GM21723 (cell line): ENCODE measurements around the gene MKNK1.

ENCODE experiments used
- ATAC-seq: cut with Tn5 transposase; IDR thresholded peaks from one replicate; pipeline ENCODE4 v1.9.1; 2021; ENCODE audit warnings: mild to moderate bottlenecking, moderate library complexity; ENCODE audit not compliant: unreplicated experiment

The MKNK1 gene

DNA sequence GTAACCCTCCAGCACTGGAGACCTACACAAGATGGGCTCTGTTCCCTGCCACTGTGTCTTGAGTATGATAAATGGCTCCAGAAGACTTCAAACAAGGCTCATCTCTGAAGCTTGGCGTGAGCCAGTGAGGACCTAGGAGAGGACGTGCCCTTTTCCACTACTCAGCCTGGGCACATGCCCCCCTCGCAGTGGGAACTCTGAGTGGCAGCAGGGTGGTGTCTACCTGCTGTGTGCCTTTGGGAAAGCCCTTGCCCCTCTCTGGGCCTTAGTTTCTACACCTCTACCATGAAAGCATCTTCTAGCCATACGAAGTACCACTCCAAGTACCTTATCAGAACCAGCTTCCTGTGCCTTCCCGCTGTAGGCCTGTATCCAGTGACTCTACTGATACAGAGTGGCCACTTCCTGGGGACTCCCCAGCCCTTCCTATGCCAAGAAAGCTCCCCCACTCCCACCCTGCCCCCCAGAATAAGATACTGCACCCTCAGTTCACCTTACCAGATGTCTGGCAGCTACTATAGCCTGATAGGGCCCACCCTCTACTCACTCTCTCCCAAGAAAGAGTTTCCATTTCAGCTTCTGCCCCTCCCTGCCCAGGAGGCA, 15.7 kb upstream of the MKNK1 start:
- ATAC-seq: no peak

GRCh38 chr1:46618754-46619415, 14.8 kb upstream of the MKNK1 start:
- ATAC-seq: no peak

- no peak for ATAC-seq
Measured at GRCh38 chr1:46617833-46618232, 13.8 kb upstream of the MKNK1 start.

DNA sequence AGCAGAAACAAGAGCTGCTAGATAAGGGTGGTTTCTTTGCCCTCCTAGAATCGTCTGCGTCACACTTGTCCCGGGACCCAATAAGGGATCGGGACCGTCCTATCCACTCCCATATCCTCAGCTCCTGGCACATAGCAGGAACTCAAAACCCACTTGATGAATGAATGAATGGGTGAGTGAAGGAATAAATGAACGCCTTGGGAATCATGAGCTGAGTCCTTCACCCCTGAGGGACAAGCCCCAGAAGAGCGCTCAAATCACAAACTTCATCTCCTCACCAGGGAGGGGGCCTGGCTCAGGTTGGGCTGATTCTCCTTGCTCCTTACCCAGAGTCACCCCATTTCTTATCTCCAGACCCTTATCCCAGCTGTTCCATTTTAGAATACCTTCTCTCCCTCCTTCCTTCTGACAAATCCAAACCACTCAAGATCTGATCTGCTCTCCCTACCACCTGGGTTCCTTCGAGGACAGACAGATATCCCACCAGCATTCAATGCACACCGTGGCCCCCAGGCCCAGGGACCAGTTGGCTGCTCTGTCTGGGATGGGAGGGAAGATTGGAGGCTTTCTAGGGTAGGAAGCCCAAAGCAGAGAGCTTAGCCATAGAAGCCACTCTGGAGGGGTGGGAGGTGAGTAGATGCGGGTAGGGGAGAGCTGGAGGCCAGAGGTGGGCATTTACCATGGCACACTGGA, 13.2 kb upstream of the MKNK1 start:
- ATAC-seq: peak; percentile 1

- peak; percentile 72 for ATAC-seq
Measured at GRCh38 chr1:46616277-46617107, 12.4 kb upstream of the MKNK1 start, which contains the start of gene MOB3C. Gene MOB3C (minus strand): TSS chr1:46616811. CDS start chr1:46613321, 3,490 bp downstream.

GRCh38 chr1:46615735-46616134, 11.7 kb upstream of the MKNK1 start:
- ATAC-seq: no peak

- no peak for ATAC-seq
Measured at GRCh38 chr1:46615088-46615487, 11.0 kb upstream of the MKNK1 start.

- no peak for ATAC-seq
Measured at GRCh38 chr1:46614604-46614984, 10.5 kb upstream of the MKNK1 start.

GRCh38 chr1:46613661-46614603, 9.9 kb upstream of the MKNK1 start:
- ATAC-seq: peak; percentile 45

DNA sequence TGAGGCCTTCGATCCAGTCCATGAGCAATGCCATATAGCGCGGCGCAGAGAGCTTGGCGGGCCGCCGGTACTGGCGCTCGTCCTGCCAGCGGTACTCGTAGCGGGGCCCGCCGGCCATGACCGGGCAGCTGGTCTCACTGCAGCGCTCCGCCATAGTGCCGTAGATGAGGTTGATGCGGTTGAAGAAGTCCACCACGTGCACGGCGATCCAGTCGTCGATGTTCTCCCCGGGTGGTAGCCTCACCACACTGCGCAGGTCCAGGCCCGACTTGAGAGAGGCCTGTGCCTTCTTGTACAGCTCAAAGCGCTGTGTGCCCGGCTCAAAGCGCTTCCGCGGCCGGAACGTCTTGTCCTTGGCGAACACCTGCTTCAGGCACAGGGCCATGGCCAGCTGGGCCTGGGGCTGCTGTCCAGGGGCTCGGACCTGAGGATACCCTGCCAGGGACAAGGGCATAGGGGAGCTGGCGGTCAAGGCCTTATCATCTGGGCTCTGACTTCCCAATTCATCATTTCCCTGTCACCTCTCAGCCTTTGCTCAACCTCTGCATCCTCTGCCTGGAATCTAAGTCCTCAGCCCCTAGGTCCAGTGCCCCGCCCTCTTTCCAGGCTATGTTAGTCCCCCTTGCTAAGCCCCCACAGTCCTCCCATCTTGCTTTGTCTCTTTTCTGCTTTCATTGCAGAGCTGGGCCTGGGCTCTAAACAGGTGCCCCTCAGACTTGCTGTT, 9.0 kb upstream of the MKNK1 start:
- no peak for ATAC-seq

DNA sequence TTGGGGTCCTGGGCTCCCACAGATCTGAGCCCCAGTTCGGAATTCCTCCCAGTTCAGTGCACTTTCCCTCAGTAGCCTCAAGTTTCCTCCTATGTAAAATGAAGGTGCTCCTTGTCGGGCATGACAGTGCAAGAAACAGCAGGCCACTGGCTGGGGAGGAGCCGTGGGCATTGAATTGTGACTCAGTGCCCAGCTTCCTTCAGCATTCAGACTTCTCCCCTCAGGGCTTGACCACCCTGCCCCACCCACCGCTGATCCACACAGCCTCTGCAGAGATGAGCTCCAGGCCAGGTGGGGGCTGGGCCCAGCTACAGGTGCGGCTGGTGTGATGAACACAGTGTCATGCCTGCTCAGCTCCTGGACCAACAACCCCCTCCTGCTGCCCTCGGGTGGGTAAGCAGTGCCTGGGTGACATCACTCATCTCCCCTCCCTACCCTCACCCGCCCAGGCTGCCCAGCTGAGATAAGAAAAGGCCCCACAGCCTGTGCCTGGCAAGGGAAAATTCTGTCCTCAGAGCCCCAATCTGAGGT, 7.7 kb upstream of the MKNK1 start:
- ATAC-seq: no peak

DNA sequence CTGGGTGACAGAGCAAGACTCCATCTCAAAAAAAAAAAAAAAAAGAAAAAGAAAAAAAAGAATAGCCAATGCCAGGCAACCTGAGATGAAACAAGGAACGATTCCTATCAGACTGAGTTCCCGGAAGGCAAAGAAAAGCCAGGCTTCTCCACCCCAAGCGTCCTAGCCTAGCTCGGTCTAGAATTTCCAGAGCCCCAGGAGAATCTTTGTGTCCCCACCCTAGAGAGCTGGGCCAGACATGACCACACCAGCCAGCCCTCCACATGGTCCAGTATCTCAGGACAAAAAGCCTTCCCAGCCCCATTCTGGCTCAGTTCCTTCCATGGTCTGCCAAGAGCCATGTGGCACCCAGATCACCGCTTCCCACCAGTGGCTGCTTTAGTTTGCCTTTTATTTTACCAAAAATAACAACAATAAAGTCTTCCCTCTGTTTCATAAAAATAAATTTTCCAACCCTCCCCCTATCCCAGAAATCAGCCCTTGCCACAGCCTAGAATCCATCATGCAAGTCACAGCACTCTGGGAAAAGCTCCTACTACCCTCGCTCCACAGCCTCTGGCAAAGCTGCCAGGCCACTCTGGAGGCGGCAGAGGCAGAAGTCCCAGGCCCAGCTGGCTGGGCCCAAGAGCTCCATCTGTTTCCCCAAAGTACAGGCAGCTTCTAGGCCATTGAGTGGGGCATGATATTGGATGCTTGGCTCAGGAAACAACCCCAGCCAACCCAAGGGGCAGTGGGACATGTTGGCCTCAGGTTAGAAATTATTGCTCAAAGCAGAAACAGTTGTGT, 3.5 kb upstream of the MKNK1 start:
- no peak for ATAC-seq

- no peak for ATAC-seq
Measured at GRCh38 chr1:46606255-46606965, 2.3 kb upstream of the MKNK1 start.

GRCh38 chr1:46605232-46605631, 1.2 kb upstream of the MKNK1 start:
- ATAC-seq: no peak

- ATAC-seq: peak; percentile 6
Measured at GRCh38 chr1:46603481-46603857, 599 bp downstream of the MKNK1 start.

DNA sequence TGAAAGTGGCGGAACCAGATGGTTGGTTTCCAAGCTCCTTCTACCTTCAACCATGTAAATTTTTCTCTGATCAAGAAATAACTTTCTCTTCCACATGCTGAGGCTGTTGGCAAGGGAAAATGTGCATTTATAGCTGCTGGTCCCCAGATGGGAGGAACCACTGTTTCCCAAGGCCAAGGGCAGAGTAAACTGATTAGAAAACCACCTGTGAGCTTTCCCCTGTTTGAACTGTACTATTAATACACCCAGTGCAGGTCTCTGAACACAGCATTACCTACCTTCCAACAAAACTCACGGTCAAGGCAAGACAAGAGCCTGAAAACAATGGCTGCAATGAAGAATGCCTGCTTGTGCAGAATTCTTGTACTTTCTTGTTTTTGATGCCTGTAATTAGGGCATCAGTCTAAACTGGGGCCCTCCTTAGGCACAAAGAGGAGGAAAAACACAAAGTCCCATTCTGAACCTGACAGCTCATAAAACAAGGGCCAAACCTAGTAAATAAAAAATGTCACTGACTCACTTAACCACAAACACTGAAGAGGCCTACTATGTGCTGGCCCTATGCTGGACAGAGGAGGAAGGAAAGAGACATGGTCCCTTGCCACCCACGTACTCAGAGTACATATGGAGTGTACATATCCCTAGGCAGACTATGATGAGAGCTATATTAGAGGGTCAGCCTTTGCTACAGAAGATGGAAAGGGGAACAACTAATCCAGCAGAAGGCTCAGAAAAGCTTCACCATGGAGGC, 2.6 kb downstream of the MKNK1 start:
- ATAC-seq: no peak
